Smooth muscle cell of the brain vasculature (primary cell): ENCODE results near the gene RBM18.

Source experiments
- DNase-seq: peaks from one replicate; pipeline ENCODE4 v3.0.0-alpha.2; 2012; ENCODE audit warnings: low read depth, low spot score

The RBM18 gene

GRCh38 chr9:122221183-122221811 lies 43.3 kb downstream of the RBM18 start:
- no peak for DNase-seq

GRCh38 chr9:122220673-122221182 lies 43.9 kb downstream of the RBM18 start:
- no peak for DNase-seq

- DNase-seq = no peak
These were observed 44.6 kb downstream of the RBM18 start for GRCh38 chr9:122219856-122220672.

GRCh38 chr9:122218935-122219855 lies 45.4 kb downstream of the RBM18 start:
- no peak for DNase-seq

GRCh38 chr9:122218071-122218934 lies 46.3 kb downstream of the RBM18 start:
- DNase-seq = no peak

- no peak for DNase-seq
These were observed 47.0 kb downstream of the RBM18 start for GRCh38 chr9:122217640-122218039.

GRCh38 chr9:122216798-122217418 lies 47.7 kb downstream of the RBM18 start:
- no peak for DNase-seq

GRCh38 chr9:122216138-122216797 lies 48.4 kb downstream of the RBM18 start:
- no peak for DNase-seq

- no peak for DNase-seq
These were observed 49.0 kb downstream of the RBM18 start for GRCh38 chr9:122215663-122216062.

- no peak for DNase-seq
These were observed 50.1 kb downstream of the RBM18 start for GRCh38 chr9:122214507-122214906.

GRCh38 chr9:122213589-122214413 lies 50.8 kb downstream of the RBM18 start:
- no peak for DNase-seq

- DNase-seq = no peak
These were observed 51.5 kb downstream of the RBM18 start for GRCh38 chr9:122213102-122213588.

GRCh38 chr9:122212473-122213004 lies 52.1 kb downstream of the RBM18 start:
- DNase-seq = no peak

GRCh38 chr9:122209451-122209850 lies 55.2 kb downstream of the RBM18 start:
- DNase-seq = no peak

GRCh38 chr9:122207096-122207495 lies 57.5 kb downstream of the RBM18 start:
- DNase-seq = no peak

- peak; percentile 41 for DNase-seq
These were observed 58.3 kb downstream of the RBM18 start for GRCh38 chr9:122206118-122207046.

GRCh38 chr9:122205176-122205575 lies 59.5 kb downstream of the RBM18 start:
- no peak for DNase-seq
